DMS79 treated with DMSO at 0.1 percent for 48 hours (cell line): ENCODE data around the gene MTFR2.

ENCODE experiments used
- DNase-seq: peaks from one replicate; lab custom pipeline; 2025; lab: John Stamatoyannopoulos, UW

MTFR2 gene

DNA sequence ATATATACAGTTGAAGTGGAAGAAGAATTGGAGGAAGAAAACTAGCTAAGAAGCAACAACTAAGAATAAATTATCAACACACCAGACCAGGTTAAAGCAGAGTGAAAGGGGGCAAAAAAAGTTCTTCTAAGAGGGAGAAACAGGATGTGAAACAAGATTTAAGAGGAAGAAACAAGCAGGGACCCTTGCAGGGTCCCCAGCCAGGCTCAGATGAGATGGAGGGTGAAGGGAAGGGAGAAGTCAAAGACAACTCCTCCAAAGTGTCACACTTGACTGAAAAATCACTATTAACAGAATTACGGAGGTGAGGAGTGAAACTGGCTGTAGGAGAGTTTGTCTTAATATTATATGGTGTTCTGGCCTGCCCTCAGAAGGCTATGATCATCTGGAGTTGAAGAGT is 65.4 kb downstream of the MTFR2 start:
- DNase-seq = no peak

DNA sequence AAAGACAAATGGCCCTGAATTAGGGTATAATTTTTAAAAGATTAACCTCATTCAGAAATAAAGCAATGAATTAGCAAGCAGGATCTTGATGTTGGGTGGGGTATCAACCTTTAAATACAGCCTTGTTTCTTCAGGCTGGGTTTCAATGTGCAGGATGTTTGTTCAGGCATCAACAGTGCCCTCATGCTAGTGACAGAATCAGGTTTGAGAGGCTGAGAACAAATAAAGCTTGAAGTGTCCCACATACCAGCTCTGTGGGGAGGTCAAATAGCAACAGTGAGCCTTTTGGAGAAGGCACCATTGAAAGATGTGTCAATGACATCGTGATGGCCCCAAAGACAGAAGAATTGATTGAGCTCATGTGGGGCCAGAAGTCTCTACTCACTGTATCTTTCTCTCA is 68.2 kb downstream of the MTFR2 start:
- DNase-seq = no peak

DNA sequence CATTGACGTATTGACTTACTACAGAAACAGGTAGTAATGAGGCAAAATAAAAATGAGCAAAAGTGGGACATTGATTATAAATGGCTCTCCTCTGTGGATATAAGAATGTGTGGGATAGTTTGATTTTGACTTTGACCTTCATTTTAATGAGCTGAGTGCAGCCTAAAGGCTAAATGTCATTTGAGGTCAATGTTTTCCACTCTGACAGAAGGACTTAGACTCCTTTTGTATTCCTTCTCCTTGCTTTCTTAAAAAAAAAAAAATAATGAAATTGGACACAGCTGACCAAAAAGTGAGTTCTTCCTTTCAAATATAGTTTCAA is 68.6 kb downstream of the MTFR2 start:
- no peak for DNase-seq
